Rectal smooth muscle tissue (tissue), 1 donor: ENCODE measurements around the gene PLSCR5.

Source experiments
- H3K27ac ChIP-seq: one replicate; pipeline ENCODE4 v1.7.0; 2013; ENCODE audit warnings: low read depth, low read length, inconsistent platforms
- H3K27me3 ChIP-seq: one replicate; pipeline ENCODE4 v1.7.0; 2013; ENCODE audit warnings: low read length; ENCODE audit not compliant: control insufficient read depth, insufficient read depth
- H3K36me3 ChIP-seq: one replicate; pipeline ENCODE4 v1.7.0; 2013; ENCODE audit warnings: low read length; ENCODE audit not compliant: control insufficient read depth, insufficient read depth
- H3K4me1 ChIP-seq: one replicate; pipeline ENCODE4 v1.7.0; 2013; ENCODE audit warnings: low read length; ENCODE audit not compliant: control insufficient read depth, insufficient read depth
- H3K4me3 ChIP-seq: one replicate; pipeline ENCODE4 v1.7.0; 2013; ENCODE audit warnings: low read length
- H3K9ac ChIP-seq: one replicate; pipeline ENCODE4 v1.7.0; 2013; ENCODE audit warnings: low read length

PLSCR5 gene

DNA sequence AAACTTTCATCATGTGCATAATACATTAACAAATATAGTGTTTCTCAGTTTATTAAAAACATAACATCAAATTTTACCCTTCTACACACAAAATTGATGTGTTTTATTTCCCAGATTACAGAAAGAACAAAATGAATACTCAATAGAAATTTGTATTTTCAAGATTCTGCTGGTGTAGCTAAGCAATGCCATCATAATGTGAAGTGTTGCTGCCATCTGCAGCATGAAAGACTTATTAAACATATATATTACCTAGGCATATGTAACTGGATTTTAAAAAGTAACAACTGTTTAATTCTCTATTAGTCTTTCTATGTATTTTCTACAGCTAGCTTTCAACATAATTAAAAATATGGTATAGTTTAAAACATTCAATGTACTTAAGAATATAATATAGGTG lies 27.5 kb downstream of the PLSCR5 start:
- H3K4me1 ChIP-seq = no peaks in the 10 kb centered on the region
- no peak overlapping the region for H3K9ac ChIP-seq
- no peaks in the 10 kb centered on the region for H3K36me3 ChIP-seq
- H3K4me3 ChIP-seq = no peak overlapping the region
- H3K27me3 ChIP-seq = no peaks in the 10 kb centered on the region
- no peak overlapping the region for H3K27ac ChIP-seq

DNA sequence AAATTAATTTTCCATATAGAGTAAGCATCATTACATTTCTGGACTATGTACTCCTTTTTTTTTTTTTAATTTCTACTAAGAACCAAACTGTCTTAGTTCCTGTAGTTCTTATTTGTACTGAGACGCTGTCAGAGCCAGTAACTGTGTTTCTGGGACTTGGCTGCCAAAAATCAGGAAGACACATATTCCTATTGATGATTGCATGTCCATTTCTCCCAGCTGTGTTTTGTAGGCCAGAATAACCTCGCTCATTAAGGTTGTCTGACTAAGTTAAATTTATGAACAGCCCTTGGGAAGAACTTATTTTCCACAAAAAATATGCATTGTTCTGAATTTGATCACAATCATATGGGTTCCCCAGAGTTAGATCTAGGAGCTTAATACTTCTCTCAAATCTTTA lies 29.5 kb downstream of the PLSCR5 start:
- H3K27me3 ChIP-seq = no peaks in the 10 kb centered on the region

DNA sequence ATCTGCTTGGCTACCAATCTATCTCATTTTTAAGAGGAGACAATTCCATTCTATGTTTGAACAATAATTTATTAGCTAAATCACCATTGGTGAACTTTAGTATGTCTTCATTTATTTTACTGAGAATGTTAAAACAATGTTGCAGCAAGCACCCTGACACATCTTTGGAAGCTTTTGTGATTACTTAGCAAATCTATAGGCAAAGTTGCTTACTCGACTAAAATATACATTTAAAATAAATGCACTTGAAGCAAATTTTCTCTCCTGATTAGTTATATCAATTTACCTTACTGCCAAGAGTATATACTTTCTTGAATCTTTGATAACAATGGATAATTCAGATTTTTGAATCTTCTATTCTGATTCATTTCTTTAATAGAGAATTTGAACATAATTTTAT lies 31.0 kb downstream of the PLSCR5 start:
- no peaks in the 10 kb centered on the region for H3K4me1 ChIP-seq
- H3K27me3 ChIP-seq = no peaks in the 10 kb centered on the region
- H3K36me3 ChIP-seq = no peaks in the 10 kb centered on the region
- no peak overlapping the region for H3K4me3 ChIP-seq
- H3K27ac ChIP-seq = no peak overlapping the region
- H3K9ac ChIP-seq = no peak overlapping the region

More for the DNA sequence above, 29.5 kb downstream of the PLSCR5 start:
- Histone ChIP-seq H3K4me1 (no peaks in the 10 kb centered on the region), H3K36me3 (no peaks in the 10 kb centered on the region), H3K27ac (no peak overlapping the region), H3K9ac (no peak overlapping the region), H3K4me3 (no peak overlapping the region)

GRCh38 chr3:146569314-146569713 lies 35.8 kb downstream of the PLSCR5 start:
- H3K9ac ChIP-seq = no peak overlapping the region
- no peaks in the 10 kb centered on the region for H3K4me1 ChIP-seq
- no peak overlapping the region for H3K27ac ChIP-seq
- H3K4me3 ChIP-seq = no peak overlapping the region
- H3K36me3 ChIP-seq = no peaks in the 10 kb centered on the region
- no peaks in the 10 kb centered on the region for H3K27me3 ChIP-seq

DNA sequence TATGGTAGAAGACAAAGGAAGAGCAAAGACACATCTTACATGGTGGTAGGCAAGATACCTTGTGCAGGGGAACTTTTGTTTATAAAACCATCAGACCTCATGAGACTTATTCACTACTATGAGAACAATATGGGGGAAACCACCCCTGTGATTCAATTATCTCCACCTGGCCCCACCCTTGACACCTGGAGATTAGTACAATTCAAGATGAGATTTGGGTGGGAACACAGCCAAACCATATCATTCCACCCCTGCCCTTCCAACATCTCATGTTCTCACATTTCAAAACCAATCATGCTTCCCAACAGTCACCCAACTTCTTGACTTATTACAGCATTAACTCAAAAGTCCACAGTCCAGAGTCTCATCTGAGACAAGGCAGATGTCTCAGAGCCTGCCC lies 39.0 kb downstream of the PLSCR5 start:
- H3K4me3 ChIP-seq = no peak overlapping the region
- H3K27me3 ChIP-seq = no peaks in the 10 kb centered on the region
- H3K36me3 ChIP-seq = no peaks in the 10 kb centered on the region
- H3K9ac ChIP-seq = no peak overlapping the region
- no peaks in the 10 kb centered on the region for H3K4me1 ChIP-seq
- H3K27ac ChIP-seq = no peak overlapping the region

GRCh38 chr3:146561879-146562278 lies 43.3 kb downstream of the PLSCR5 start:
- Histone ChIP-seq H3K27me3 (no peaks in the 10 kb centered on the region), H3K4me3 (no peak overlapping the region), H3K4me1 (no peaks in the 10 kb centered on the region), H3K9ac (no peak overlapping the region), H3K27ac (no peak overlapping the region), H3K36me3 (no peaks in the 10 kb centered on the region)

DNA sequence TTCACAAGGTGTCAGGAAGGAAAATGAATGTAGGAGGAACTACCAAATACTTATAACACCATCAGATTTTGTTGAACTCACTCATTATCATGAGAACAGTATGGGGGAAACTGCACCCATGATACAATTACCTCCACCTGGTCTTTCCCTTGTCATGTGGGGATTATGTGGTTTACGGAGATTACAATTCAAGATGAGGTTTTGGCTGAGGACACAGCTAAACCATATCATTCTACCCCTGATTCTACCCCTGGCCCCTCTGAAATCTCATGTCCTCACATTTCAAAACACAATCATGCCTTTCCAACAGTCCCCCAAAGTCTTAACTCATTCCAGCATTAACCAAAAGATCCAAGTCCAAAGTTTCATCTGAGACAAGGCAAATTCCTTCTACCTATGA lies 43.7 kb downstream of the PLSCR5 start:
- Histone ChIP-seq H3K36me3 (no peaks in the 10 kb centered on the region), H3K27ac (no peak overlapping the region), H3K27me3 (no peaks in the 10 kb centered on the region), H3K4me3 (no peak overlapping the region), H3K4me1 (no peaks in the 10 kb centered on the region), H3K9ac (no peak overlapping the region)

DNA sequence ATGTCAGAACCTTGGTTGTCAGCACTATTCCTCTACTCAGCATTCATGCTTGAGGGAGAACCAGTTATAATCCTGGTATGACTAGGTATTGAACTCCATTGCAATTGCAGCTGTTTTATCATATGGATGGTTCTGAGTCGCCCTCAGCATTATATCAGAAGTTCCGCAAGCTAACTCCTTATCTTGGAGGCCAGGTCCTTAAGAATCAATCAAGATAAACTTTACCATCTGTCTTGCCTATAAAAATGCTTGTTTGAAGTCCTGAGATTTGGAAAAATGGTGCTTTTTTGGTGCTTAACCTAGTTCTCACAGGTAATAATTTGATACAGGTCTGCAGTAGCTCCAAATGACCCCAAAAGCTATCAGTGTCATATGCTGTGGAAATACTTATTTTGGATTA lies 44.5 kb downstream of the PLSCR5 start:
- Histone ChIP-seq H3K4me1 (no peaks in the 10 kb centered on the region), H3K36me3 (no peaks in the 10 kb centered on the region), H3K27me3 (no peaks in the 10 kb centered on the region), H3K4me3 (no peak overlapping the region), H3K27ac (no peak overlapping the region), H3K9ac (no peak overlapping the region)

- Histone ChIP-seq H3K36me3 (no peaks in the 10 kb centered on the region), H3K4me1 (no peaks in the 10 kb centered on the region), H3K27ac (no peak overlapping the region), H3K27me3 (no peaks in the 10 kb centered on the region), H3K4me3 (no peak overlapping the region), H3K9ac (no peak overlapping the region)
Measured at GRCh38 chr3:146559388-146559787, 45.8 kb downstream of the PLSCR5 start.

GRCh38 chr3:146558781-146559180 lies 46.4 kb downstream of the PLSCR5 start:
- no peaks in the 10 kb centered on the region for H3K27me3 ChIP-seq
- no peak overlapping the region for H3K27ac ChIP-seq
- no peaks in the 10 kb centered on the region for H3K36me3 ChIP-seq
- H3K4me1 ChIP-seq = no peaks in the 10 kb centered on the region
- no peak overlapping the region for H3K4me3 ChIP-seq
- no peak overlapping the region for H3K9ac ChIP-seq

DNA sequence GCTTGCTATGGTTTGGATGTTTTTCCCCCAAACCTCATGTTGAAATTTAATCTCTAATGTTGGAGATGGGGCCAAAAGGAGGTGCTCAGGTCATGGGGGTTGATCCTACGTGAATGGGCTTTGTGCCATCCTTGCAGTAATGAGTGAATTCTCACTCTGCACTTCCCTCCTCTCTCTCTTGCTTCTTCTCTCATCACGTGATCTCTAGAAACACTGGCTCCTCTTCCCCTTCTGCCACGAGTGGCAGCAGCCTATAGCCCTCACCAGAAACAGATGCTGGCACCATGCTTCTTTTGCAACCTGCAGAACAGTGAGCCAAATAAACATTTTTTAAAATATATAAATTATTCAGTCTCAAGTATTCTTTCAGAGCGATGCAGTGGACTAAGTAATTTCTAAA lies 47.4 kb downstream of the PLSCR5 start:
- H3K9ac ChIP-seq = no peak overlapping the region
- no peaks in the 10 kb centered on the region for H3K36me3 ChIP-seq
- no peak overlapping the region for H3K4me3 ChIP-seq
- no peaks in the 10 kb centered on the region for H3K4me1 ChIP-seq
- H3K27me3 ChIP-seq = no peaks in the 10 kb centered on the region
- no peak overlapping the region for H3K27ac ChIP-seq

DNA sequence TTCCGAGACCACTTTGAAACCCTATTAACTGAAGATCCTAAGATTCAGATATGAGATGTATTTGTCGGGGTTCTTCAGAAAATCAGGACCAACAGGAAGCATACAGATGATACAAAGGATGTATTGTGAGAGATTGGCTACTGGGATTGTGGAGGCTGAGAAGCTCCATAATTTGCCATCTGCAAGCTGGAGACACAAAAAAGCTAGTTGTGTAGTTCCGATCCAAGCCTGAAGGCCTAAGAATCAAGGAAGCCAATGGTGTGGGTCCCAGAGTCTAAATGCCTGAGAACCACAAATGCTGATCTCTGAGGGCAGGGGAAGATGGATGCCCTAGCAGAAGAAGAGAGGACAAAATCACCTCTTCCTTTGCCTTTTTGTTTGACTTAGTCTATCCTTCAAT lies 49.8 kb downstream of the PLSCR5 start:
- Histone ChIP-seq H3K4me1 (no peaks in the 10 kb centered on the region), H3K9ac (no peak overlapping the region), H3K36me3 (no peaks in the 10 kb centered on the region), H3K4me3 (no peak overlapping the region), H3K27ac (no peak overlapping the region), H3K27me3 (no peaks in the 10 kb centered on the region)

GRCh38 chr3:146554151-146554760 lies 50.9 kb downstream of the PLSCR5 start:
- Histone ChIP-seq H3K27ac (no peak overlapping the region), H3K36me3 (no peaks in the 10 kb centered on the region), H3K4me3 (no peak overlapping the region), H3K9ac (no peak overlapping the region), H3K27me3 (no peaks in the 10 kb centered on the region), H3K4me1 (no peaks in the 10 kb centered on the region)
